ENCODE data around the gene CPB1.

- no peak for TF ChIP-seq MTA3 (IDR thresholded peaks at IDR 0.05; ENCODE audit: borderline replicate concordance, low read length)
- TF ChIP-seq IRF5 (IDR thresholded peaks at IDR 0.05; ENCODE audit: borderline replicate concordance) = no peak
These were observed 54.7 kb downstream of the CPB1 start for GRCh38 chr3:148882288-148882687.
